HEK293T (cell line): ENCODE results near the gene CDS2.

Source experiments
- BHLHE40 ChIP-seq: fragments of 450-650 bp; IDR thresholded peaks from 2 replicates; pipeline ENCODE4 v1.6.1; 2016; ENCODE audit warnings: mild to moderate bottlenecking, moderate library complexity, borderline replicate concordance
- CTBP1 ChIP-seq: fragments of 450-650 bp; IDR thresholded peaks from 2 replicates; pipeline ENCODE4 v1.6.1; 2016; ENCODE audit warnings: borderline replicate concordance
- ELF4 ChIP-seq: fragments of 450-650 bp; IDR thresholded peaks from 2 replicates; pipeline ENCODE4 v1.6.1; 2017; ENCODE audit warnings: antibody characterized with exemption
- HDGF ChIP-seq: fragments of 450-650 bp; IDR thresholded peaks from 2 replicates; pipeline ENCODE4 v1.6.1; 2017; ENCODE audit warnings: antibody characterized with exemption, borderline replicate concordance
- L3MBTL2 ChIP-seq: fragments of 450-650 bp; conservative IDR thresholded peaks from 2 replicates; pipeline ENCODE4 v1.6.1; 2016; ENCODE audit warnings: mild to moderate bottlenecking

GRCh38 chr20:5114403-5114802, 12.4 kb upstream of the CDS2 start:
- TF ChIP-seq CTBP1, result no peak
- TF ChIP-seq BHLHE40, result no peak
- no peak for TF ChIP-seq L3MBTL2
- no peak for TF ChIP-seq ELF4
- no peak for TF ChIP-seq HDGF
